Measurements from ENCODE around the gene TP53BP2.

Gene TP53BP2

DNA sequence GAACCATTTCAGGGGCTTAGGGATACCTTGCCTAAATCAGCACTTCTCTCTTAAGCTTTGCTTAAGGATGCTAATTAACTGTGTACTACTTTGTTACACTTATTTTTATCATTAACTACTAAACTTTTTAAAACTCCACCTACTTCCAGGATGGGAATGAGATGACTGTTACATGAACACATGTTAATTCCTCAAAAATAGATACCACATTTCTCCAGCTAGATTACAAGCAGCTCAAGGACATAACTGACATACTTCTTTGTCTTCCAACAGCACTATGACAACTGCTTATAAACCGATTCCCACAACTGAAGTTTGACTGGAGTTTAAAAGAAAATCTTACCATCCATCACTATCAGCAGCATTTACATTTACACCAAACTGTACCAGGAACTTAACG lies 53.7 kb downstream of the TP53BP2 start:
- no peak for DNase-seq

DNA sequence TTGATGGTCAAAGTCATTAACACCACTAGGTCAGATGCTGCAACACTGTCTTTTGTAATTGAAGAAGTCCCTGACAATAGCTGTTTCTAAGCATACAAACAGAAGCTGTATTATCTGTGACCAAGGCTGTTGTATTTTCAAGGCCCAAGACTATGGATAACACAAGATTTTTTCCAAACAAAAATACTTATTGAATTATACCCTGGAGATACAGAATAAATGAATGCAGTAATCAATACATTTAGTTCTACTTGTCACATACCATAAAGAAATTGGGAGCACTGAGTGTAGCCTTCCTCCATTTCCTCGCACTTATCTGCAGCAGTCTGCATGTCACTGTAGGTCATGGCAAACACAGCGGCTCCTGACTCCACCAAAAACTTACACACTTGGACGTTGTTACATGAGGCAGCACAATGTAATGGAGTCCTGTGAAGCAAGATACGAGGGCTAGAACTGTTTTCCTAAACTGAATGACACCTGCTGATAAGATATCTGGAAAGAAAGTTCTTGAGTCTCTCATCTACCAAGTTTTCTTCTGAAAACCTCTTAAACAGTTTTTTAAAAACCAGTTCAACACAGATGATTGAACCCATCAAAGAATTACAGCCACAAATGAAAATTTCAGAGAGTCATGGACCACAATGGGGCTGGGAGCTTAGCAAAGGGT lies 56.9 kb downstream of the TP53BP2 start:
- DNase-seq = no peak

GRCh38 chr1:223785808-223786207 lies 59.9 kb downstream of the TP53BP2 start:
- DNase-seq = no peak

DNA sequence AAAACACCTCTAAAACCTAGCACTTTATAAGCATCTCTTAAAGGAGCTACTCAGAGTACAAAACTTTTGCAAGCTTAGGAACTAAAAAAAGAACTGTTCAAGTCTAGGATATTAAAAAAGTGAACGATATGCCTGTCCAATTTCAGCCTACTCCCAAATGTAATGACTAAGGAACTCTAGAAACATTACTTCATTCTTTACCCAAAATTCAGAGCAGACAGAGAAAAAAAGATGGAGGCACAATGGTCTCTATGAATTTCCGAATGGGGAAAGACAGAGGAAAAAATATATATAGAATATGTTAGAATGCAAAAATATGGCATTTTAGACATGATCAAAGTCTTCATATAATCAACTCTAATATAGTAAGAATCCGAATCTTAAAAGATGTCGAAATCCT lies 61.2 kb downstream of the TP53BP2 start:
- DNase-seq = no peak

DNA sequence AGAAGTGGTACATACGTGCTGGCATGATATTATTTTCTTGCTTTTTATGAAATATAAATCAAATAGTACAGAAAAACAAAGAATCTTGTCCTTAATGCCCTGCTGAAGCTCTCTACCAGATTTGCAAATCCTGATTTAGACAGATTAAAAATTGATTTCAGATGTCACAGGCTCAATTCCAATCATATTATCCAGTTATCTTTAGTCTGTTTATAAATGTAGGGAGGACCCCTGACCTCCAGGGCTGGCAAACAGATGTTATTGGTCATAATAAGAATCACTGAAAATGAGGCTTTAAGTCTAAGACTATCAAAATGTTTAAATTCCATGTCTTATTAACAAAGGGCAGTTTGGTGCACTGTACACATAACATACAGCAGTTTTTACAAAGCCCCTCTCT lies 62.1 kb downstream of the TP53BP2 start:
- no peak for DNase-seq

GRCh38 chr1:223780949-223781348 lies 64.8 kb downstream of the TP53BP2 start:
- DNase-seq = no peak

DNA sequence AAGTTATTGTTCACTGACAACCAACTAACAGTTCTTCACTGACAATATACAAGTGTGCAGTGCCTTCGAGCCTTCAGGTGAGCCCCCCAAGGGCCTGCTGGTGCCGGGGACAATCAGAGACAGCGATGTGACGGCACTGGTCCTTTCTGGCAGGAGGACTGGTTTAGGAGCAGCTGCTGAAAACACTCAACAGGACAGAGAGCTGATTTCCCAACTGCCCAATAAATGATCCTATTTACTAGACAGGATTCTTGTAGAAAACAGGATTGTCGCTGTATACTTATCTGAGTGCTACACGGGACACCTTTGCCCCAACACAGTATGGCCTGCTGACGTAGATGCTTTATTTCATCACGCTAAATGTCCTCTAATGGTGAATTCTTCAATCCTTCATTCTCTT lies 65.4 kb downstream of the TP53BP2 start:
- no peak for DNase-seq

DNA sequence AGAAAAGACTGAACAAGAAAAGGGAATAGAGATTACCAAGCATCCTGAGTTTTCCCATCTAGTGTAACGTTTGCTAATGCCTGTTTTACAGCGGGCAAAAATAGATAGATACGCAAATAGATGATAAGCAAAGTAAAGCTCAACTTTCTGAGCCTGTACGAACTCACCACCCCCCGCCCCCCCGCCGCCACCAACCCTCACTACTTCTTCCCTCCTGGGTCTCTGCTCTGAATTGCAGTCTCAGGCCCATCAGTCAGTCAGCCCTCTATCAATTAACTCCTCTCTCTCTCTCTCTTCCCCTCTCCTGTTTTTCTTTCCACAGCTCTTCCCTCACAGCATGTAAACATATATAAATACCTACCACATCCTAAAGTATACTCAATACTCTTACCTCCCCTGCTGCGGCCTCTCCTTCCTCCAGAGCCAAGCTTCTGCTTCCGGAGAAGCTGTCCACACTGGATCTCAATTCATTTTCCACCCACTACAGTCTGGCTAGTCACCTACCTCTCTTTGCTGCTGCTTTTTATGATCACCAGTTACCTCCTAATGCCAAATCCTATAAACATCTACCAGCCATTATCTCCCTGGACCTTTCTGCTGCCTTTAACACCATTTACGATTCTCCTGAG lies 68.8 kb downstream of the TP53BP2 start:
- no peak for DNase-seq

- DNase-seq = peak; percentile 9
Observed at GRCh38 chr1:223776075-223776814, 69.5 kb downstream of the TP53BP2 start.

DNA sequence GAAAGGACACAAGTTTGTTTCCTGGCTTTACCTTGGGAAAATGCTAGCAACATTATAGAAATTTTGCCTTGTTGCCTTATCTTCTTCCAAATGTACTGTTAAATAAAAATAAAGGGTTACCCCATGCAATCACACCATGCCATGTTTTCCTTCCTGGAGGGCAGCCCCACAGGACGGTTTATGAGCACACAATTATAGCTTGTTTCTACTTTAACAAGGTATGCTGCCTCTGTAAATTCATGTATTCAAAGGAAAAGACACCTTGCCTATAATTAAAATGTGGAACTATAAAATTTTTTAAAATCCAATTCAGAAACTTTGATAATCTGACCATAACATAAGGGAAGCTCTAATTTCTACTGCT lies 70.1 kb downstream of the TP53BP2 start:
- no peak for DNase-seq

- DNase-seq = no peak
Observed at GRCh38 chr1:223775054-223775453, 70.7 kb downstream of the TP53BP2 start.

DNA sequence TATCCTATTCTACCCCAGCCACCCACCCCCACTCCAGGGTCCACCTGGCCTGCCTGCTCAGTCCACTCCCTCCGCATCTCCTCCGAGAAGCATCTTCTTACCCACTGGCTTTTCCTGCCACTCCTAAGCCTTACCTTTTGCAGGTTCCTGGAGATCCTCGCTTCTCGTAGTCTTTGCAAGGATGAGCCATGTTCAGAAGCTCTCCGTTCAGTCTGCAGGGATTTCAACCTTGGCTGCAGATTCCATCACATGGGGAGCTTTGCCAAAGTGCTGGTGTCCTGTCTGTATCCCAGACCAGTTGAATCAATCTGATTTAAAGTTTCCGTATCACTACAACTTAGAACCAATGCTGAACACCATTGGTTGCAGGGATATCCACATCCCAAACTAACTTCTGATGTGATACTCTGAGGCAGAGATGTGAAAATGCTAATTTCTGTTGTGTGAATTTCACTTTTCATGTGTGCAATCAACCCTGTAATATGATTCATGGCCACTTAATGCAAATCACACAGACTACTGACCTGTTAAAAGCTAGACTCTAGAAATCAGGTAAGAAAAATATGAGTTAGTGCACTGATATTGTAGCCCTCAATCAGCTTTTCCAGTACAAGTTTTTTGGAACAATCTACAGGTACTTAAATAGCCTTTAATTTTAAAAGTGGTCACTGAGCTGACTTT lies 71.5 kb downstream of the TP53BP2 start:
- no peak for DNase-seq

- no peak for DNase-seq
Observed at GRCh38 chr1:223772771-223773160, 73.0 kb downstream of the TP53BP2 start.

- DNase-seq = no peak
Observed at GRCh38 chr1:223771814-223772770, 73.7 kb downstream of the TP53BP2 start.

DNA sequence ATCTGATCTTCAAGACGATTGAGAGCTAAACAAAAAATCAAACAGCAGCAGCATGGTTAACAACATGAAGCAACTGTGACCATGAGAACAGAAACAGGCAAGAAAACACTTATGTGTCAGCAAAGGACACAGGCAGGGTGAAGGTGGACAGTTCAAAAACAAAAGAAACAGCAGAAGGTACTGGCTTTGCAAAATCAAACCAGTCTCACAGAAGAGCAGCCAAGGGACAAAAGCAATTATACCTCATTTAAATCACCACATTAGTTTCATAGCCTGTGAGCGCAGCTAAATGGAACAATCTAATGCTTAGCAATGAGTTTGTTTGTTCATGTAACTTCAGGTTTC lies 74.3 kb downstream of the TP53BP2 start:
- DNase-seq = no peak

DNA sequence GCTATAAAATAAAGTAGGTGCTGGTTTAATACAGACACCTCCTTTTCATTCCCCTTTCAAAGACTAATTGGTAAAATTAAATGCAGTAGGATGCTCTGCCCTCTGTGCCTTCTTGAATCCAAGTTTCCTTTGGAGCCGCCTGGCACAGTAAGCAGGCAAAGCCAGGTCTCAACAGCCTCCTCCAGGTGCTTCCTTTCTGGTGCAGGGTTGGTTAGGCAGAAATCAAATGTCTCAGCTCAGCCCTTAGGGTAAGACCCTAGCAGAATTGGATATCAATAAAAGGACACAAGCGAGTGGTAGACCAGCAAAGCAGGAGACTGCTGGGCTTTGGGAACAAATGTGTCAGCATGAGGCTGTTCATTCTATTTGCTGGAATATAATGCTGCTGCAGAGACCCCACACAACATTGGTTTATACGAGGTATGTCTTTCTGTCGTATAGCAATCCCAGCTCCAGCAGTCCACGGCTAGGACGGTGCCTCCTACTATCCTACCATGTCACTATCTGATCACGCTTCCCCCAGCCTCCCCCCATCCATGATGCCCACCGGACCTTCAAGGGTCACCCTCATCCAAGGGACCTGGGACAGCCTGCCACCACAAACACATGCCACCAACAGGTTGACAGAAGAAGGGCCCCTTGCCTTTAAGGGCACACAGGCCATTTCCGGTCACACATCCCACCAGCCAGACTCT lies 75.0 kb downstream of the TP53BP2 start:
- DNase-seq = no peak

- DNase-seq = no peak
Observed at GRCh38 chr1:223765719-223766340, 79.9 kb downstream of the TP53BP2 start.

GRCh38 chr1:223765036-223765718 lies 80.6 kb downstream of the TP53BP2 start:
- DNase-seq = no peak

DNA sequence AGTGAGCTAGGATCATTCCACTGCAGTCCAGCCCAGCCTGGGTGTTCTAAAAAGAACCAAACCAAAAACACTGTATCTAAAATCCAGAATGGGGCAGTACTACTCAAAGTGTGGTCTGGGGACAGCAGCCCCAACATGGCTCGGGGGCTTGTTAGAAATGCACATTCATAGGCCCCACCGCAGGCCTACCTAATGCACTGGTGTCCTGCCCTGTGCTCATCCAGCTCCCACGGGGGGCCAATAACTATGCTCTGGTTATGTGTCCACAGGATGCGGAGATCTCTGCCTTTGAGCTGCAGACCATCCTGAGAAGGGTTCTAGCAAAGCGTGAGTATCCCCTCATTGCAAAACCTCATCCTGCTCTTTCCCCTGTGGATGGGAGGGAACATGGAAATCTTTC lies 81.9 kb downstream of the TP53BP2 start:
- DNase-seq = no peak

DNA sequence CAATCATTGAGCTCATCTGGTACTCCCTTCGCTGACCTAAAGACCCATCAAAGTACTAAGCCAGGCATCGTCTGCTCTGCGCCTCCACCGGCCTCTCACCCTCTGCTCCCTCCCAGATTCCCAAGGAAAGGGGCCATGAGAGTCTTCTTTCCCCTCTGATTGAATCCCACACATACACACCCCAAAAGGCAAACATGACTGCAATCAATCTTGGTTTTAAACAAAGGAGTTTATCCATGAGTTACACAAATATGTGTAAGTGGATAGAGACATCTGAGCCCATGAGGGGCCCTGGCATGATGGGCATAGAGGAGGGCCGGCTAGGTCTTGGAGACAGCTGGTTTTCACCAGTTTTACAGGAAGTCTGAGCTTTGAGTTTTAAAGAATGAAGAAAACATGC lies 82.5 kb downstream of the TP53BP2 start:
- no peak for DNase-seq

- DNase-seq = no peak
Observed at GRCh38 chr1:223761411-223761810, 84.3 kb downstream of the TP53BP2 start.
